Peyer's patch (tissue), 4 donors: Measurements from ENCODE around the gene CADPS.

ENCODE experiments used
- CTCF ChIP-seq, 6 experiments: fragments of 450-650 bp in 4 of 6; fragments of 200-600 bp in 2 of 6; sonication (generic) in 1 of 6; IDR thresholded peaks; one replicate each; pipeline ENCODE4 v1.5.1; 2017 to 2019; ENCODE audit warnings: antibody characterized with exemption in 6 of 6, mild to moderate bottlenecking in 3 of 6, moderate library complexity in 1 of 6
- POLR2A ChIP-seq, 2 donors: fragments of 450-650 bp; IDR thresholded peaks; one replicate each; pipeline ENCODE4 v1.5.1; 2017; ENCODE audit warnings: antibody characterized with exemption in 2 of 2, mild to moderate bottlenecking in 2 of 2, moderate library complexity in 2 of 2

- TF ChIP-seq CTCF (IDR thresholded peaks at IDR 0.05) (peak in 2 of 6 experiments; percentile 19), POLR2A (IDR thresholded peaks at IDR 0.05) (no peak)
These were observed 41.7 kb downstream of the CADPS start for GRCh38 chr3:62833538-62833937.
